ENCODE measurements around the gene LHPP. TPM values are rescaled to one million over a fixed set of nuclear protein-coding genes. Genes with fewer than 3 reads are reported as not detected.
"Not testable (repeated sequence)": the region's sequence is repeated elsewhere in the genome, so short reads cannot be mapped to it uniquely, and the experiment has no call there.

The LHPP gene
- total and polyA plus RNA-seq, 2 experiments from 2014 or later, result 19.1 to 40.6 TPM

- Histone ChIP-seq H3K36me3 (no peaks in the 10 kb centered on the region), H3K27me3 (no peaks in the 10 kb centered on the region), H3K4me1 (ENCODE audit: low read depth) (peaks cover 2% of the 10 kb centered on the region), H3K9me3 (ENCODE audit: low read depth) (no peaks in the 10 kb centered on the region), H3K27ac (no peak overlapping the region), H3K4me3 (no peak overlapping the region)
- TF ChIP-seq, protein P1, sequence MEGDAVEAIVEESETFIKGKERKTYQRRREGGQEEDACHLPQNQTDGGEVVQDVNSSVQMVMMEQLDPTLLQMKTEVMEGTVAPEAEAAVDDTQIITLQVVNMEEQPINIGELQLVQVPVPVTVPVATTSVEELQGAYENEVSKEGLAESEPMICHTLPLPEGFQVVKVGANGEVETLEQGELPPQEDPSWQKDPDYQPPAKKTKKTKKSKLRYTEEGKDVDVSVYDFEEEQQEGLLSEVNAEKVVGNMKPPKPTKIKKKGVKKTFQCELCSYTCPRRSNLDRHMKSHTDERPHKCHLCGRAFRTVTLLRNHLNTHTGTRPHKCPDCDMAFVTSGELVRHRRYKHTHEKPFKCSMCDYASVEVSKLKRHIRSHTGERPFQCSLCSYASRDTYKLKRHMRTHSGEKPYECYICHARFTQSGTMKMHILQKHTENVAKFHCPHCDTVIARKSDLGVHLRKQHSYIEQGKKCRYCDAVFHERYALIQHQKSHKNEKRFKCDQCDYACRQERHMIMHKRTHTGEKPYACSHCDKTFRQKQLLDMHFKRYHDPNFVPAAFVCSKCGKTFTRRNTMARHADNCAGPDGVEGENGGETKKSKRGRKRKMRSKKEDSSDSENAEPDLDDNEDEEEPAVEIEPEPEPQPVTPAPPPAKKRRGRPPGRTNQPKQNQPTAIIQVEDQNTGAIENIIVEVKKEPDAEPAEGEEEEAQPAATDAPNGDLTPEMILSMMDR (IDR thresholded peaks at IDR 0.05; ENCODE audit: low read depth, low read length), result no peak
- DNase-seq (ENCODE audit: low read depth in 1 of 2, low spot score in 1 of 2), result no peak
Observed at GRCh38 chr10:124546957-124547646, 85.5 kb downstream of the LHPP start.

- H3K27me3 ChIP-seq, result no peaks in the 10 kb centered on the region
- no peak overlapping the region for H3K4me3 ChIP-seq
- H3K9me3 ChIP-seq (ENCODE audit: low read depth), result no peaks in the 10 kb centered on the region
- H3K27ac ChIP-seq, result no peak overlapping the region
- H3K36me3 ChIP-seq, result no peaks in the 10 kb centered on the region
- peak in 1 of 2 donors; percentile 35 for DNase-seq (ENCODE audit: low read depth in 1 of 2, low spot score in 1 of 2)
- H3K4me1 ChIP-seq (ENCODE audit: low read depth), result peaks cover 2% of the 10 kb centered on the region
- TF ChIP-seq, protein P1 (IDR thresholded peaks at IDR 0.05; ENCODE audit: low read depth, low read length), result no peak
Observed at GRCh38 chr10:124547647-124548168, 86.1 kb downstream of the LHPP start.

- DNase-seq (ENCODE audit: low read depth in 1 of 2, low spot score in 1 of 2); H3K9me3 ChIP-seq (ENCODE audit: low read depth); H3K27me3 ChIP-seq; H3K36me3 ChIP-seq; H3K27ac ChIP-seq; H3K4me3 ChIP-seq; H3K4me1 ChIP-seq (ENCODE audit: low read depth): not testable (repeated sequence)
Observed at GRCh38 chr10:124549171-124549570, 87.5 kb downstream of the LHPP start.

GRCh38 chr10:124550293-124551034 is 88.8 kb downstream of the LHPP start:
- TF ChIP-seq, protein P1 (IDR thresholded peaks at IDR 0.05; ENCODE audit: low read depth, low read length), result no peak
- DNase-seq (ENCODE audit: low read depth in 1 of 2, low spot score in 1 of 2), result no peak
- no peaks in the 10 kb centered on the region for H3K9me3 ChIP-seq (ENCODE audit: low read depth)
- peaks cover 2% of the 10 kb centered on the region for H3K4me1 ChIP-seq (ENCODE audit: low read depth)
- H3K27me3 ChIP-seq, result no peaks in the 10 kb centered on the region
- H3K27ac ChIP-seq, result no peak overlapping the region
- no peak overlapping the region for H3K4me3 ChIP-seq
- no peaks in the 10 kb centered on the region for H3K36me3 ChIP-seq

GRCh38 chr10:124551097-124551496 is 89.5 kb downstream of the LHPP start:
- H3K4me1 ChIP-seq (ENCODE audit: low read depth), result peaks cover 2% of the 10 kb centered on the region
- DNase-seq (ENCODE audit: low read depth in 1 of 2, low spot score in 1 of 2), result no peak
- H3K4me3 ChIP-seq, result no peak overlapping the region
- TF ChIP-seq, protein P1 (IDR thresholded peaks at IDR 0.05; ENCODE audit: low read depth, low read length), result no peak
- H3K9me3 ChIP-seq (ENCODE audit: low read depth), result no peaks in the 10 kb centered on the region
- H3K27me3 ChIP-seq, result no peaks in the 10 kb centered on the region
- H3K36me3 ChIP-seq, result no peaks in the 10 kb centered on the region
- no peak overlapping the region for H3K27ac ChIP-seq

DNA sequence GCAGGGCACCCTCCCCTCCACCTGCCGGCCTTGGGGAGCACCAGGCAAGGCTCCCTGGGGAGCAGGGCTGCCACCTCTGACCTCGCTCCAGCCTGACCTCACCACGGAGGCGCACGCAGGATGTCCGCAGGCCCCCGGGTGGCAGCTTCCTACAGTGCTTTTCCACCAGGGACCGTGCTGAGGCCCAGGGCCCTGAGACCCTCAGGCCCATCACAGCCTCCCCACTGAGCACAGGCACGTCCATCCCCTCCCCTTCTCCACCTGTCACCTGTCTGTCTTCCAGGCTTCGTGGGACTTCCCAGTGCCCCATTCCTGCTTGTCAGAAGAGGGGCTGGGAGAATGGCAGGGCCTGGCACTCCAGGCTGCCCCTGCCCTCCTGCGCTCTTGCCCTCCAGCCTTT is 90.1 kb downstream of the LHPP start:
- DNase-seq (ENCODE audit: low read depth in 1 of 2, low spot score in 1 of 2), result no peak
- TF ChIP-seq, protein P1 (IDR thresholded peaks at IDR 0.05; ENCODE audit: low read depth, low read length), result no peak
- H3K27me3 ChIP-seq, result no peaks in the 10 kb centered on the region
- no peak overlapping the region for H3K4me3 ChIP-seq
- peaks cover 2% of the 10 kb centered on the region for H3K4me1 ChIP-seq (ENCODE audit: low read depth)
- no peak overlapping the region for H3K27ac ChIP-seq
- H3K9me3 ChIP-seq (ENCODE audit: low read depth), result no peaks in the 10 kb centered on the region
- H3K36me3 ChIP-seq, result no peaks in the 10 kb centered on the region
